ENCODE results near the gene DPP6. TPM values are rescaled to one million over a fixed set of nuclear protein-coding genes. Genes with fewer than 3 reads are reported as not detected.

Gene DPP6
- total RNA-seq, 1 donor = under 0.01 TPM

- H3K4me3 ChIP-seq (ENCODE audit: low read depth, low read length) = no peak overlapping the region
- no peak for TF ChIP-seq CTCF (IDR thresholded peaks at IDR 0.05; ENCODE audit: insufficient read depth, low read depth, low read length)
- DNase-seq (ENCODE audit: low read depth) = no peak
Observed at GRCh38 chr7:154299736-154300135, 247.5 kb downstream of the DPP6 start.

- DNase-seq (ENCODE audit: low read depth) = no peak
- H3K4me3 ChIP-seq (ENCODE audit: low read depth, low read length) = no peak overlapping the region
- TF ChIP-seq CTCF (IDR thresholded peaks at IDR 0.05; ENCODE audit: insufficient read depth, low read depth, low read length) = no peak
Observed at GRCh38 chr7:154302380-154302779, 250.2 kb downstream of the DPP6 start.

- no peak for DNase-seq (ENCODE audit: low read depth)
- H3K4me3 ChIP-seq (ENCODE audit: low read depth, low read length) = no peak overlapping the region
- no peak for TF ChIP-seq CTCF (IDR thresholded peaks at IDR 0.05; ENCODE audit: insufficient read depth, low read depth, low read length)
Observed at GRCh38 chr7:154304231-154304630, 252.0 kb downstream of the DPP6 start.

- TF ChIP-seq CTCF (IDR thresholded peaks at IDR 0.05; ENCODE audit: insufficient read depth, low read depth, low read length) = no peak
- H3K4me3 ChIP-seq (ENCODE audit: low read depth, low read length) = no peak overlapping the region
- no peak for DNase-seq (ENCODE audit: low read depth)
Observed at GRCh38 chr7:154304740-154305700, 252.8 kb downstream of the DPP6 start.

- no peak for DNase-seq (ENCODE audit: low read depth)
- TF ChIP-seq CTCF (IDR thresholded peaks at IDR 0.05; ENCODE audit: insufficient read depth, low read depth, low read length) = no peak
- no peak overlapping the region for H3K4me3 ChIP-seq (ENCODE audit: low read depth, low read length)
Observed at GRCh38 chr7:154306036-154306435, 253.8 kb downstream of the DPP6 start.

- no peak overlapping the region for H3K4me3 ChIP-seq (ENCODE audit: low read depth, low read length)
- no peak for DNase-seq (ENCODE audit: low read depth)
- no peak for TF ChIP-seq CTCF (IDR thresholded peaks at IDR 0.05; ENCODE audit: insufficient read depth, low read depth, low read length)
Observed at GRCh38 chr7:154308928-154309327, 256.7 kb downstream of the DPP6 start.
